Endodermal cell (in vitro differentiated cells): ENCODE results near the gene AACS. TPM values are rescaled to one million over a fixed set of nuclear protein-coding genes. Genes with fewer than 3 reads are reported as not detected.

ENCODE experiments used
- DNase-seq: peaks from one replicate; pipeline ENCODE4 v3.0.0-alpha.2; 2017
- H3K27ac ChIP-seq: 2 replicates; pipeline ENCODE4 v1.5.1; 2013; ENCODE audit warnings: mild to moderate bottlenecking, low read depth, low read length, moderate library complexity
- H3K27me3 ChIP-seq: 2 replicates; pipeline ENCODE4 v1.6.1; 2013; ENCODE audit warnings: mild to moderate bottlenecking, low read length, moderate library complexity; ENCODE audit not compliant: insufficient read depth, control insufficient read depth, poor library complexity, severe bottlenecking
- H3K36me3 ChIP-seq: 2 replicates; pipeline ENCODE4 v1.7.0; 2013; ENCODE audit warnings: mild to moderate bottlenecking, low read length, moderate library complexity; ENCODE audit not compliant: control insufficient read depth, insufficient read depth
- H3K4me1 ChIP-seq: one replicate; pipeline ENCODE4 v1.7.0; 2013; ENCODE audit warnings: low read length; ENCODE audit not compliant: control insufficient read depth, insufficient read depth
- H3K4me3 ChIP-seq: 2 replicates; pipeline ENCODE4 v1.5.1; 2013; ENCODE audit warnings: mild to moderate bottlenecking, low read length, moderate library complexity
- H3K9ac ChIP-seq: 2 replicates; pipeline ENCODE4 v1.6.1; 2013; ENCODE audit warnings: mild to moderate bottlenecking, low read length, moderate library complexity; ENCODE audit not compliant: poor library complexity, severe bottlenecking; ENCODE audit errors: extremely low read depth
- H3K9me3 ChIP-seq: 2 replicates; pipeline ENCODE4 v1.6.1; 2013; ENCODE audit warnings: mild to moderate bottlenecking, low read length, moderate library complexity; ENCODE audit not compliant: control insufficient read depth
- H3K27ac Mint-ChIP-seq: 2 replicates; pipeline ENCODE4 v1.8.0; 2020; ENCODE audit warnings: mixed read lengths
- H3K27me3 Mint-ChIP-seq: 2 replicates; pipeline ENCODE4 v1.8.0; 2021; ENCODE audit warnings: mild to moderate bottlenecking, mixed read lengths; ENCODE audit not compliant: insufficient read depth
- H3K36me3 Mint-ChIP-seq: 2 replicates; pipeline ENCODE4 v1.8.0; 2020; ENCODE audit warnings: low read depth, mixed read lengths
- H3K4me1 Mint-ChIP-seq: 2 replicates; pipeline ENCODE4 v1.8.0; 2020; ENCODE audit warnings: mixed read lengths
- H3K4me3 Mint-ChIP-seq: 2 replicates; pipeline ENCODE4 v1.8.0; 2020; ENCODE audit warnings: mild to moderate bottlenecking, moderate library complexity, mixed read lengths
- H3K9me3 Mint-ChIP-seq: 2 replicates; pipeline ENCODE4 v1.8.0; 2020; ENCODE audit warnings: mild to moderate bottlenecking, mixed read lengths
- CTCF ChIP-seq: fragments of 200-600 bp; sonication (generic); conservative IDR thresholded peaks from 2 replicates; pipeline ENCODE4 v1.5.0; 2021; ENCODE audit warnings: antibody characterized with exemption, mild to moderate bottlenecking
- WGBS, 2 experiments: methylation state at CpG; one replicate each; pipeline versions ENCODE4 v1.1.5 to v1.1.7; 2013; ENCODE audit warnings: missing lambda C conversion rate in 2 of 2, mixed read lengths in 1 of 2; ENCODE audit not compliant: insufficient coverage in 1 of 2, insufficient read length in 1 of 2; 5-methylcytosine and 5-hydroxymethylcytosine counted together
- total RNA-seq, 2 donors: library from RNA; stranded (reverse); fragmentation: NEBNext Ultra II Directional in 1 of 2; extraction: Animal tissue kit (Norgen Biotek cat#: 25700) in 1 of 2; gene quantifications; 2 replicates in 1 of 2; 3 replicates in 1 of 2; pipeline ENCODE4 v1.2.1, GENCODE V29; 2021

Gene AACS
- total RNA-seq, 2 donors from 2014 or later = 55.4 to 71.9 TPM

DNA sequence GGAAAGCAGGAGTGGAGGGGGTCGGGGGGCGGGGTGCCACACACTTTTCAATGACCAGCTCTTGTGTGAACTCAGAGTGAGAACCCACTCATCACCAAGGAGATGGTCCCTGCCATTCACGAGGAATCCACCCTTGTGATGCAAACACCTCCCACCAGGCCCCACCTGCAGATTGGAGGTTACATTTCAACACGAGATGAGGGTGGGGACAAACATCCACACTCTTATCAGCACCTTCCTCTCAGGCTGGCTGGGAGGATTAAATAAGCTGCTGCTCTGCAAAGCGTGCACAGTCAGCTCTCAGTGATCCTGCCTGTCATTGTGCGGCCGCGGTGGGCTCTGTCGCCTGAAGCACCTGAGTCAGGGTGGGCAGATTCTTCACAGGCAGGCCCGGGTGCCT, 39.7 kb downstream of the AACS start:
- Histone ChIP-seq H3K9me3 (no peaks in the 10 kb centered on the region), H3K27me3 (no peaks in the 10 kb centered on the region), H3K4me1 (peaks cover 35% of the 10 kb centered on the region), H3K36me3 (peaks cover 51% of the 10 kb centered on the region), H3K9ac (no peak overlapping the region), H3K4me3 (peak overlapping the region; percentile 45), H3K27ac (peak overlapping the region; percentile 73)
- 79 to 86% methylated on average over 8 to 10 of the region's 10 CpGs for WGBS, 2 experiments
- Mint-ChIP-seq H3K27ac (peak overlapping the region; percentile 69), H3K9me3 (no peaks in the 10 kb centered on the region), H3K4me1 (peaks cover 46% of the 10 kb centered on the region), H3K4me3 (no peak overlapping the region), H3K36me3 (peaks cover 54% of the 10 kb centered on the region), H3K27me3 (no peaks in the 10 kb centered on the region)
- no peak for DNase-seq
- no peak for TF ChIP-seq CTCF

DNA sequence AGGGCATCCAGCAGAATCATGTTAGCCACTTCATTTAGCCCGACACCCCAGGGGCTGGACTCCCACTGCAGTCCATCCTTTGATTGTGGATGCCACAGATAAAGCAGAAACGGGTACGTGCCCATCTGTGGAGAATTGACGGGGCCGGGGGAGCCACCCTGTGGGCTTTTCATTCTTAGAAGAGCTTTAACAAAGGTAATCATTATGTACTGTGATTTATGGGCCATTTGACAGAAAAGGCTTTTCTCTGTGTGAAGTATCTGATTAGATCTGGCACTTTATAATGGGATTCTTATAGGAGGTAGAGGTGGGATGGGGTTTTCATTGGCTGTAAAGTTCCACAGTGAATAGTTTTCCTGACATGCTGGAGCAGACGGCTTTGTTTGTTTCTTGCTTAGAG, 40.4 kb downstream of the AACS start:
- Histone ChIP-seq H3K9ac (no peak overlapping the region), H3K9me3 (no peaks in the 10 kb centered on the region), H3K4me1 (peaks cover 32% of the 10 kb centered on the region), H3K4me3 (peak overlapping the region; percentile 45), H3K36me3 (peaks cover 56% of the 10 kb centered on the region), H3K27ac (peak overlapping the region; percentile 73), H3K27me3 (no peaks in the 10 kb centered on the region)
- peaks cover 59% of the 10 kb centered on the region for H3K36me3 Mint-ChIP-seq
- H3K27me3 Mint-ChIP-seq = no peaks in the 10 kb centered on the region
- DNase-seq = peak; percentile 69
- H3K9me3 Mint-ChIP-seq = no peaks in the 10 kb centered on the region
- peaks cover 41% of the 10 kb centered on the region for H3K4me1 Mint-ChIP-seq
- H3K27ac Mint-ChIP-seq = peak overlapping the region; percentile 69
- no peak for TF ChIP-seq CTCF
- no peak overlapping the region for H3K4me3 Mint-ChIP-seq
- WGBS, 2 experiments = 32 to 47% methylated on average over 3 to 6 of the region's 6 CpGs

DNA sequence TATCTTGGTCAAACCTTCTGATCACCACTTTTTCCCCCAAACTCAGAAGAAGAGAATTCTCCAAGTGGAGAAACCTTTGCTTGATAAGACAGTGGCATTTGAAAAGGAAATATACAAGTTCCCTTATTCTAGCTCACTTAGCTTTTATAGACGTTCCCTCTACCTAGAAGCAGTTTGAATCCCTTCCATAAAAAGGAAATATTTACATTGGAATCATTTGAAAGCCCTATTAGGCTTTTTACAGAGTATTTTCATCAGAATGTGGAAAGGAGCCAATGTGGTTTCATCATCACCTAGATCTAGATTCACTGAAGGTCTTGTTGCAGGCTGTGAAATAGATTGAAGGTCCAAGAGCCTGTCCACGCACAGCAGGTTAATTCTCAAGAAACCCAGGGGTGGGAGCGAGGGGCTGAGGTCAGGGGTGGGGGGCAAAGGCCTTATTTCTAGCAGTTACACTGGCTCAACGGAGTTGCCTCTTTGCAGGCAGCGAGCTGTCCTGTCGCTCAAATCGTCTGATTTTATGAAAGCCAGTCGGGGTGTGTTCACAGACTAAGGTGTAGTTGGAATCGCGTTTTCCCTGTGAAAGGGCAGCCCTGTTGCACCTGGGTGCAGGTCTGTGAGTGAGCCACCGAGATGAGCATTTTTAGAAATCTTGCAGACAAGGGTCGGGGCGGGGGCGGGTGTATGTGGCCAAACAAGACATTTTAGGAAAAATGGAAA, 45.6 kb downstream of the AACS start:
- Histone ChIP-seq H3K36me3 (peaks cover 62% of the 10 kb centered on the region), H3K27ac (no peak overlapping the region), H3K9ac (no peak overlapping the region), H3K4me3 (no peak overlapping the region), H3K9me3 (no peaks in the 10 kb centered on the region), H3K27me3 (no peaks in the 10 kb centered on the region), H3K4me1 (peaks cover 16% of the 10 kb centered on the region)
- Mint-ChIP-seq H3K27me3 (no peaks in the 10 kb centered on the region), H3K36me3 (peaks cover 73% of the 10 kb centered on the region), H3K4me1 (peaks cover 14% of the 10 kb centered on the region), H3K27ac (no peak overlapping the region), H3K4me3 (no peak overlapping the region), H3K9me3 (peaks cover 1% of the 10 kb centered on the region)
- WGBS, 2 experiments = 91 to 93% methylated on average over 11 to 14 of the region's 14 CpGs
- no peak for DNase-seq
- TF ChIP-seq CTCF = no peak
